WTC11 (cell line): ENCODE results near the gene ILF2. TPM values are rescaled to one million over a fixed set of nuclear protein-coding genes. Genes with fewer than 3 reads are reported as not detected.

ENCODE experiments used
- ATAC-seq: fragments of 200-7000 bp; cut with Tn5 transposase; 2 replicates; pipeline ENCODE4 v1.10.0; 2021; ENCODE audit warnings: mild to moderate bottlenecking, moderate library complexity
- CTCF ChIA-PET: fragments of 300-600 bp; sonication (Branson Sonifier 250); formaldehyde crosslinking; loops from one replicate; lab custom pipeline; 2021; ENCODE audit warnings: antibody characterized with exemption; lab: Charles Lee
- POLR2A ChIA-PET: fragments of 350-600 bp; sonication (Branson Sonifier 250); formaldehyde crosslinking; loops from one replicate; lab custom pipeline; 2021; ENCODE audit warnings: antibody characterized with exemption; lab: Charles Lee
- DNase-seq: peaks from one replicate; pipeline ENCODE4 v3.0.0; 2021; ENCODE audit warnings: low spot score
- H3K27ac Mint-ChIP-seq: 2 replicates; pipeline ENCODE4 v1.8.0; 2021; ENCODE audit warnings: mixed read lengths
- H3K27me3 Mint-ChIP-seq: 2 replicates; pipeline ENCODE4 v1.8.0; 2021; ENCODE audit warnings: low read depth, mild to moderate bottlenecking, moderate library complexity, mixed read lengths
- H3K36me3 Mint-ChIP-seq: 2 replicates; pipeline ENCODE4 v1.8.0; 2021; ENCODE audit warnings: mixed read lengths
- H3K4me1 Mint-ChIP-seq: 2 replicates; pipeline ENCODE4 v1.8.0; 2022; ENCODE audit warnings: mixed read lengths
- H3K4me3 Mint-ChIP-seq: 2 replicates; pipeline ENCODE4 v1.8.0; 2021; ENCODE audit warnings: mild to moderate bottlenecking, moderate library complexity, mixed read lengths
- H3K9me3 Mint-ChIP-seq: 2 replicates; pipeline ENCODE4 v1.8.0; 2021; ENCODE audit warnings: mixed read lengths
- ARID4B ChIP-seq: sonication (generic); formaldehyde crosslinking; IDR thresholded peaks from 2 replicates; pipeline ENCODE4 v1.8.0; 2023; ENCODE audit warnings: missing genetic modification reagents, mild to moderate bottlenecking, borderline replicate concordance
- CREB1 ChIP-seq: sonication (generic); formaldehyde crosslinking; IDR thresholded peaks from 2 replicates; pipeline ENCODE4 v1.8.0; 2023; ENCODE audit warnings: mild to moderate bottlenecking, missing genetic modification reagents
- ERG ChIP-seq: fragments of 250-450 bp; sonication (Bioruptor Pico); IDR thresholded peaks from 2 replicates; pipeline ENCODE4 v1.8.0; 2021; ENCODE audit warnings: mild to moderate bottlenecking
- ETV6 ChIP-seq: sonication (generic); formaldehyde crosslinking; IDR thresholded peaks from 2 replicates; pipeline ENCODE4 v1.8.1; 2022; ENCODE audit warnings: mild to moderate bottlenecking, missing genetic modification reagents
- FOXK1 ChIP-seq: sonication (generic); formaldehyde crosslinking; IDR thresholded peaks from 2 replicates; pipeline ENCODE4 v1.8.0; 2022; ENCODE audit warnings: mild to moderate bottlenecking, moderate library complexity, missing genetic modification reagents
- FOXP4 ChIP-seq: sonication (generic); formaldehyde crosslinking; IDR thresholded peaks from 2 replicates; pipeline ENCODE4 v1.8.0; 2022; ENCODE audit warnings: mild to moderate bottlenecking, missing genetic modification reagents
- HMGA2 ChIP-seq: fragments of 250-450 bp; sonication (Bioruptor Pico); IDR thresholded peaks from 2 replicates; pipeline ENCODE4 v1.4.0; 2021; ENCODE audit warnings: mild to moderate bottlenecking, moderate library complexity
- HMGXB4 ChIP-seq: sonication (generic); formaldehyde crosslinking; IDR thresholded peaks from 2 replicates; pipeline ENCODE4 v1.8.1; 2023; ENCODE audit warnings: mild to moderate bottlenecking, moderate library complexity, missing genetic modification reagents
- IRF2 ChIP-seq: sonication (generic); formaldehyde crosslinking; IDR thresholded peaks from 2 replicates; pipeline ENCODE4 v1.8.0; 2022; ENCODE audit warnings: low read depth, missing genetic modification reagents, borderline replicate concordance
- NFATC4 ChIP-seq: fragments of 250-450 bp; sonication (Bioruptor Pico); IDR thresholded peaks from 2 replicates; pipeline ENCODE4 v1.9.0; 2021; ENCODE audit warnings: mild to moderate bottlenecking
- NFYB ChIP-seq: sonication (generic); formaldehyde crosslinking; conservative IDR thresholded peaks from 2 replicates; pipeline ENCODE4 v1.8.0; 2022; ENCODE audit warnings: low read depth, missing genetic modification reagents
- SOX15 ChIP-seq: fragments of 250-450 bp; sonication (Bioruptor Pico); IDR thresholded peaks from 2 replicates; pipeline ENCODE4 v1.9.0; 2021; ENCODE audit warnings: mild to moderate bottlenecking
- SP1 ChIP-seq: sonication (generic); formaldehyde crosslinking; conservative IDR thresholded peaks from 2 replicates; pipeline ENCODE4 v1.8.1; 2022; ENCODE audit warnings: missing genetic modification reagents
- STAT6 ChIP-seq: sonication (generic); formaldehyde crosslinking; conservative IDR thresholded peaks from 2 replicates; pipeline ENCODE4 v1.8.1; 2023; ENCODE audit warnings: mild to moderate bottlenecking, low read depth, missing genetic modification reagents, moderate library complexity
- ZNF416 ChIP-seq: fragments of 250-450 bp; sonication (Bioruptor Pico); IDR thresholded peaks from 2 replicates; pipeline ENCODE4 v1.9.0; 2021; ENCODE audit warnings: mild to moderate bottlenecking, inconsistent platforms
- total RNA-seq: library from RNA; stranded (reverse); gene quantifications from 3 replicates; pipeline ENCODE4 v1.2.3, GENCODE V29; 2021

ILF2 gene
- total RNA-seq, 1 experiment from 2014 or later: 337 TPM

- Mint-ChIP-seq H3K4me3 (no peak overlapping the region), H3K36me3 (peaks cover 20% of the 10 kb centered on the region), H3K4me1 (peaks cover 50% of the 10 kb centered on the region), H3K27me3 (no peaks in the 10 kb centered on the region)
- POLR2A ChIA-PET: interaction anchor here (1.0 to 1.4 kb wide), 2 partner anchors 16 to 90 kb away, joined by 3 to 7 read pairs; partner anchors contain the start of gene S100A16
- no peak for ATAC-seq
- no peak for TF ChIP-seq HMGXB4
- no peak for TF ChIP-seq ARID4B (CRISPR knock-in tag)
- no peak for TF ChIP-seq NFYB (CRISPR knock-in tag)
- no peak for TF ChIP-seq ERG (CRISPR knock-in tag)
- TF ChIP-seq ZNF416 (CRISPR knock-in tag): no peak
- no peak for TF ChIP-seq STAT6 (CRISPR knock-in tag)
- no peak for TF ChIP-seq SP1 (CRISPR knock-in tag)
- no peak for TF ChIP-seq NFATC4 (CRISPR knock-in tag)
- no peak for TF ChIP-seq ETV6 (CRISPR knock-in tag)
- no peak for TF ChIP-seq FOXP4 (CRISPR knock-in tag)
- TF ChIP-seq CREB1: no peak
- TF ChIP-seq SOX15: no peak
- no peak for TF ChIP-seq FOXK1 (CRISPR knock-in tag)
- TF ChIP-seq HMGA2 (CRISPR knock-in tag): no peak
- TF ChIP-seq IRF2 (CRISPR knock-in tag): no peak
- TF ChIP-seq, all 79 proteins: peak for 0
- DNase-seq: no peak
- CTCF ChIA-PET: interaction anchor here (0.6 to 5.1 kb wide), 14 partner anchors 8 to 340 kb away, joined by 3 to 230 read pairs (median 4); partner anchors contain the start of genes S100A14, S100A16 and S100A6
- H3K9me3 Mint-ChIP-seq: no peaks in the 10 kb centered on the region; the same call in 1 of the 2 replicates
- no peak overlapping the region for H3K27ac Mint-ChIP-seq
Measured at GRCh38 chr1:153628638-153629342, 42.0 kb downstream of the ILF2 start.
